Psoas muscle (tissue), 8 donors: Measurements from ENCODE around the gene PLXNC1. TPM values are rescaled to one million over a fixed set of nuclear protein-coding genes. Genes with fewer than 3 reads are reported as not detected.

Experiments
- ATAC-seq, 4 donors: fragments of 200-7000 bp; cut with Tn5 transposase; one replicate each; pipeline ENCODE4 v1.9.1; 2020; ENCODE audit warnings: moderate library complexity in 3 of 4, mild to moderate bottlenecking in 2 of 4
- DNase-seq, 2 donors: peaks; one replicate each; pipeline ENCODE4 v3.0.0-alpha.2; 2020
- H3K27ac ChIP-seq: fragments of 200-600 bp; one replicate; pipeline ENCODE4 v1.8.0; 2022
- H3K27me3 ChIP-seq, 3 donors: fragments of 200-600 bp in 1 of 3; one replicate each; pipeline versions ENCODE4 v1.6.1 to v1.8.0; 2013 to 2022; ENCODE audit warnings: low read length in 2 of 3, mild to moderate bottlenecking in 2 of 3, moderate library complexity in 1 of 3; ENCODE audit not compliant: insufficient read depth in 3 of 3
- H3K36me3 ChIP-seq, 2 donors: fragments of 200-600 bp in 1 of 2; one replicate each; pipeline versions ENCODE4 v1.6.1 to v1.8.0; 2013 to 2022; ENCODE audit warnings: low read depth in 1 of 2, mild to moderate bottlenecking in 1 of 2, moderate library complexity in 1 of 2; ENCODE audit not compliant: insufficient read depth in 1 of 2
- H3K4me1 ChIP-seq: fragments of 200-600 bp; one replicate; pipeline ENCODE4 v1.8.0; 2022
- H3K4me3 ChIP-seq: fragments of 200-600 bp; one replicate; pipeline ENCODE4 v1.8.0; 2022; ENCODE audit warnings: mild to moderate bottlenecking
- H3K9me3 ChIP-seq: fragments of 200-600 bp; one replicate; pipeline ENCODE4 v1.8.0; 2022
- WGBS, 3 donors: extraction: QIAGEN DNeasy Blood & Tissue Kit; methylation state at CpG; one replicate each; pipeline versions ENCODE4 v1.1.6 to v1.1.7; 2013; 5-methylcytosine and 5-hydroxymethylcytosine counted together
- intact Hi-C, 2 donors: fragments of 100-400 bp; cut with DNase I; formaldehyde crosslinking; loops; one replicate each; pipeline versions ENCODE4 v1.11.0 to v1.14.2; 2022
- polyA plus RNA-seq, 3 donors: library from polyadenylated mRNA; stranded (reverse); fragments of 200-250 nt; gene quantifications; one replicate each; pipeline ENCODE4 v1.2.3, GENCODE V29; 2013
- total RNA-seq, 4 donors: library from RNA; stranded (reverse); fragmentation: NEBNext Ultra II Directional in 2 of 4; extraction: Animal tissue kit (Norgen Biotek cat#: 25700) in 2 of 4; gene quantifications; one replicate each; pipeline versions ENCODE4 v1.2.1 to v1.2.4, GENCODE V29; 2021 to 2023
- TF ChIP-seq, protein P1 (sequence below): fragments of 200-600 bp; IDR thresholded peaks from one replicate; pipeline ENCODE4 v1.8.0; 2022; ENCODE audit warnings: antibody characterized with exemption
- donor health status: healthy with polysubstance abuse.
- donor health status: DM: no; HTN: no; CAD: no; lungs with moderate emphysema.
- donor health status: Bipolar disorder and iron deficiency.
- donor health status: healthy.
- donor health status: DM: yes; HTN: yes; CAD: no.
- donor health status: DM: no; HTN: no; CAD: no.
- donor health status: DM: no; HTN: no; CAD: no.
- donor health status: DM: yes; HTN: yes; CAD: no.

The PLXNC1 gene
- total and polyA plus RNA-seq, 7 donors, result 0.18 to 4.0 (median 0.52) TPM

- H3K27me3 ChIP-seq, result no peaks in the 10 kb centered on the region
- TF ChIP-seq, protein P1, sequence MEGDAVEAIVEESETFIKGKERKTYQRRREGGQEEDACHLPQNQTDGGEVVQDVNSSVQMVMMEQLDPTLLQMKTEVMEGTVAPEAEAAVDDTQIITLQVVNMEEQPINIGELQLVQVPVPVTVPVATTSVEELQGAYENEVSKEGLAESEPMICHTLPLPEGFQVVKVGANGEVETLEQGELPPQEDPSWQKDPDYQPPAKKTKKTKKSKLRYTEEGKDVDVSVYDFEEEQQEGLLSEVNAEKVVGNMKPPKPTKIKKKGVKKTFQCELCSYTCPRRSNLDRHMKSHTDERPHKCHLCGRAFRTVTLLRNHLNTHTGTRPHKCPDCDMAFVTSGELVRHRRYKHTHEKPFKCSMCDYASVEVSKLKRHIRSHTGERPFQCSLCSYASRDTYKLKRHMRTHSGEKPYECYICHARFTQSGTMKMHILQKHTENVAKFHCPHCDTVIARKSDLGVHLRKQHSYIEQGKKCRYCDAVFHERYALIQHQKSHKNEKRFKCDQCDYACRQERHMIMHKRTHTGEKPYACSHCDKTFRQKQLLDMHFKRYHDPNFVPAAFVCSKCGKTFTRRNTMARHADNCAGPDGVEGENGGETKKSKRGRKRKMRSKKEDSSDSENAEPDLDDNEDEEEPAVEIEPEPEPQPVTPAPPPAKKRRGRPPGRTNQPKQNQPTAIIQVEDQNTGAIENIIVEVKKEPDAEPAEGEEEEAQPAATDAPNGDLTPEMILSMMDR, result no peak
- ATAC-seq (no peak), DNase-seq (no peak)
- H3K4me3 ChIP-seq, result no peak overlapping the region
- H3K4me1 ChIP-seq, result no peaks in the 10 kb centered on the region
- 76 to 87% (median 79%) methylated on average over 4 of the region's 4 CpGs for WGBS, 3 donors
- intact Hi-C loops, result no loop called here
- H3K27ac ChIP-seq, result no peak overlapping the region
- H3K9me3 ChIP-seq, result no peaks in the 10 kb centered on the region
- no peaks in the 10 kb centered on the region for H3K36me3 ChIP-seq
These were observed 74.1 kb downstream of the PLXNC1 start for GRCh38 chr12:94222351-94223084.

GRCh38 chr12:94223842-94224241 lies 75.5 kb downstream of the PLXNC1 start:
- Histone ChIP-seq H3K4me3 (no peak overlapping the region), H3K9me3 (no peaks in the 10 kb centered on the region), H3K27me3 (no peaks in the 10 kb centered on the region), H3K36me3 (no peaks in the 10 kb centered on the region), H3K4me1 (no peaks in the 10 kb centered on the region), H3K27ac (no peak overlapping the region)
- ATAC-seq (no peak), DNase-seq (no peak)
- WGBS, 3 donors, result 81 to 84% (median 82%) methylated on average over 7 of the region's 7 CpGs
- intact Hi-C loops, result no loop called here
- TF ChIP-seq, protein P1, result no peak

DNA sequence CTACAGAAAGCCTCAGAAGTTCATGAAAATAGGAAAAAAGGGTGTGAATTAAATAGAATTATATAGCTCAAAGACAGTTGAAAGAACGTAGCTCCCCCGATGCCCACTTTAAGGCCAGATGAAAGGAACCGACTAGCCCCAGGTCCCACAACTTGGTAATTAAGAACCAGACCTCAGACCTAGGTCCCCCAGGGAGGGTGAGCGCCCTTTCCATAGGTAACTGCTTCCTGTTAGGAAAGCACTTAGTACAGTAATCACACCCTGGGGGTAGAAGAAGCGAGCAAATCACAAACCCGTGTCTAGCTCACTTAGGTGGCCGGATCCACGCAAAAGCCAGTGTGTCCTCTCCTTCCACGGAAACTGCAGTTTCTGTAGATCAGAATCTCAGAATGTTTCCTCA lies 77.1 kb downstream of the PLXNC1 start:
- no peaks in the 10 kb centered on the region for H3K36me3 ChIP-seq
- no peak overlapping the region for H3K27ac ChIP-seq
- TF ChIP-seq, protein P1, result no peak
- intact Hi-C loops, result no loop called here
- ATAC-seq (no peak), DNase-seq (no peak)
- H3K4me3 ChIP-seq, result no peak overlapping the region
- H3K9me3 ChIP-seq, result no peaks in the 10 kb centered on the region
- no peaks in the 10 kb centered on the region for H3K4me1 ChIP-seq
- WGBS, 3 donors, result 96 to 97% (median 96%) methylated on average over 9 of the region's 9 CpGs
- no peaks in the 10 kb centered on the region for H3K27me3 ChIP-seq

GRCh38 chr12:94225947-94226630 lies 77.7 kb downstream of the PLXNC1 start:
- Histone ChIP-seq H3K4me1 (no peaks in the 10 kb centered on the region), H3K27me3 (no peaks in the 10 kb centered on the region), H3K27ac (no peak overlapping the region), H3K36me3 (no peaks in the 10 kb centered on the region), H3K4me3 (no peak overlapping the region), H3K9me3 (no peaks in the 10 kb centered on the region)
- ATAC-seq, result no peak
- WGBS, 3 donors, result 84 to 90% (median 89%) methylated on average over 5 of the region's 5 CpGs
- TF ChIP-seq, protein P1, result no peak
- intact Hi-C loops, result no loop called here
- no peak for DNase-seq
